NCI-H524 (cell line): ENCODE data around the gene DHRS7C.
"Not testable (repeated sequence)": the region's sequence is repeated elsewhere in the genome, so short reads cannot be mapped to it uniquely, and the experiment has no call there.

Experiments used
- DNase-seq, 2 experiments: peaks; one replicate each; lab custom pipeline; 2025; lab: John Stamatoyannopoulos, UW

Gene DHRS7C

DNA sequence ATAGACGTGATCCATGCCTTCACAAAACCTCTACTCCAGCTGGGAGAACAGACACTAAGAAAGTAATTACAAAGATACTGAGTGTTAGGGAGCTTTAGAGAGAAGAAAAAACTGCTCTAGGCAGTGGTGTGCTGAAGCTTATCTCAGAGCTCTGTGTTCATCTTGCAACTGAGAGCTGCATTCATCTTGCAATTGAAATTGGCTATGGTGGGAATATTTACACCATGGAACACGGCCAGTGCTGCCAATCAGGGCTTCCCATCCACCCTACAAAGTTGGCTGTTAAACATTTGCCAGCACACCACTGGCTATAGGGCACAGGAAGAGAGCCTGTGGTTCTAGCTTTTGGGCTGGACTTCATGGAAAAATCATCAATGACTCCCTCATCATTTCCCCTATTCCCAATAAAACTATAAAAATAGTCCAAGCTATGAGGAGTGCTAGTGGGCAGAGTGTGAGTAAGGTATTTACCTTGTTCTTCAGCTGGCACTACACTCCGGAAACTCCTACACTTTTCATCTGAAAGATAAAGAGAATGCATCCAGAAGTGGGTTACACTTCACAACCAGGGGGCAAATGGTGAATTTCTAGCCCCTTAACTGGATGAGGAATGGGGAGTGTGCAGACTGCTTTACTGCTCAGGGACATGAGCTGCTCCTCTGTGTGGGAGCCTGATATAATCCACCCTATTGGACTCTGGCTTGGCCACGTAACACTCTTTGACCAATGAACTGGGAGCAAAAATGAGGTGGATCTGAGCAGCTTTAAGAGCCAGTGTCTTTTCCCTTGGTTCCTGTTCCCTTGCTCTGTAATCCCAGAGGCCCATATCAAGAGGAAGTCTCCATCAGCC is 18.9 kb upstream of the DHRS7C start:
- no peak for DNase-seq

DNA sequence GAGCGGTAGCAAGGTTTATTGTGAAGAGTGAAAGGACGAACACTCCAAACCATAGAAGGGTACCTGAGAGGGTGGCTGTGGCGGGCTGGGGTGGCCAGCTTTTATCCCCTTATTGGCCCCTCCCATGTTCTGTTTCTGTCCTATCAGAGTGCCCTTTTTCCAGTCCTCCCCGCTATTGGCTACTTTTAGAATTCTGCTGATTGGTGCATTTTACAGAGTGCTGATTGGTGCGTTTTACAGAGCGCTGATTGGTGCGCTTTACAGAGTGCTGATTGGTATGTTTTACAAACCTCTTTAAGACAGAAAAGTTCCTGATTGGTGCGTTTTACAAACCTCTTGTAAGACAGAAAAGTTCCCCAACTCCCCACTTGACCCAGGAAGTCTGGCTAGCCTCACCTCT is 18.0 kb upstream of the DHRS7C start:
- DNase-seq: no peak

DNA sequence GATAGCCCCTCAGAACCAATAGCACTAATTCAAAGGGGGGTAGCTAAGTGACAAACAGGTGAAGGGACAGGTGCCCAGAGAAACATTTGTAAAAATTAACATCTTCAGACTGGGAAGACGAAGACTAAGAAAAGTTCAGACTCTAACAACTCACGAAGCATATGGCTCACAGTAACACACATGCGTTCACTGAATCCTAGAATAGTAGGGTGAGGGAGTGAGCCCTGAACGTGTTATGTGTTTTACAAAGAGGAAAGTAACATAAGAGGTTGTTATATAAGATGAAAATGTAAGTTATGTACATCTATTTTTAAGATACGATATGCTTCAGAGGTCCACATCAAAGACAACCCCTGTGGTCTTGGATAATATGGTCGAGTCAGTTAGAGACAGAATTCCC is 15.3 kb upstream of the DHRS7C start:
- no peak for DNase-seq

DNA sequence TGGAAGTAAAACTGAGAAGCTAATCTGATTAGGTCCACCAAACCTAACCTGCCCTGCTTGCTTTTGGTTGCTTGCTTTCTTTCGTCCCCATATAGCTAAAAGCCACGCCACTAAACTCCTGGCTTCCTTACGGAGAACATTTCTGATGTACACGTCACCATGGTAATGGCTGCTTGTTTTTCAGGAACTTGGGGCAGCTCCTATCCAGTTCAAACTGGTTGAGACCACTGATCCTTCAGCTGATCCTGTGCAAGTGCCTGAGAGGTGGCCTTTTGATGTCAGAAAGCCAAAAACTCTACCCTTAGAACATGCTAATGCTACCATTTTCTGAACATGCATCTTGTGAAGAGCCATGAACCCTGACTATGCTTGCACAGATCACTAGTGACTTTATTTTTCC is 14.4 kb upstream of the DHRS7C start:
- no peak for DNase-seq

DNA sequence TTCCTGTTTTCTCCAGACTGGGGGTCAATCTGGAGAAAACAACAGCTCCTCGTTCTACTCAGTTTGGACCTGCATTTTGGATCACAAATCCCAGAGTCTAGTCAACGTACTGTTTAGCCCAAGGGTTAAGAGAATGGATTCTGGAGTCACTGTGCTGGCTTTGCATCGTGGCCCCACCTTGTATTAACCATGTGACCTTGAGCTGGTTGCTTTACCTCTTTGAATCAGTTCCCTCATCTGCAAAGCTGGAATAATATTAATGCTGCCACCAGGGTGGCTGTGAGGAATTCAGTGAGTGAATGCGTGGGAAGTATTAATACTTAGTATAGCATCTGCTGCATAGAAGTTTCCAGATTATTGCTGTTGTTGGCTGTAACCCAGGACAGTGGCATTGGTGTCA is 11.3 kb upstream of the DHRS7C start:
- no peak for DNase-seq

DNA sequence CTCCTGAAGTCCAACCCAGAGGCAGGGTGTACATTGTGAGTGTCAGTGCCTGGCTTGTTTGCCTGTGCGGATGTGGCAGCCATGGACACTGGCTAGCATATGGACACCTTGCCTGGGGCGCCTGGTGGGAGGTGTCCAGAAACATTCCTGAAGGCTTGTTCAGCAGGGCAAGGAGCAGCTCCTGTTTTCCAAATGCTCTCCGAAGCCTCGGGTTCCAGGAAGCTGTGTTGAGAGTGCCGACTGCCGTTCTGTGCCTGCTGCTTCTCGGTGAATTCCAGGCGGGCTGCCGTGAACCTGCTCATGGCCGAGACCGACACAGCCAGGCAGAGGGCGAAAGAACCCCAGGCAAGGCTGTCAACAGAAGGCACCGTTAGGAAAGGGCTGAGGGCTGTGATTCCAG is 10.9 kb upstream of the DHRS7C start:
- DNase-seq: no peak

DNA sequence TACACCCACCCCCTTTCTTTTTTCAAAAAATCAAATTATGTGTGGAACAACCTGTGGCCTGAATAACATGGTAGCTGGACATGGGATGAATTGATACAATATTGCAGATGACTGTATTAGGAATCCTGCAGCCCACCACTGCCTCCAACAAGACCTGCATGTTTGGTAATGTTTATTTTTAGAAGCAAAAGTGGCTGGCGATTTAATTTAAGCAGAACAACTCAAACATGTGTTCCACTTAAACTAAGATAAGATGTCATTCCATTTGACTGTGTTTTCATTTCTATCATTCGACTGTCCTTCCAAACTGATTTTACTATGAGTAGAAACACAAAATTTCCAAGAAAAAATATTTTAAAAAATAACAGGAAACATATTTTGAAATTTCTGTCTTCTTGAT is 10.1 kb upstream of the DHRS7C start:
- DNase-seq: no peak

DNA sequence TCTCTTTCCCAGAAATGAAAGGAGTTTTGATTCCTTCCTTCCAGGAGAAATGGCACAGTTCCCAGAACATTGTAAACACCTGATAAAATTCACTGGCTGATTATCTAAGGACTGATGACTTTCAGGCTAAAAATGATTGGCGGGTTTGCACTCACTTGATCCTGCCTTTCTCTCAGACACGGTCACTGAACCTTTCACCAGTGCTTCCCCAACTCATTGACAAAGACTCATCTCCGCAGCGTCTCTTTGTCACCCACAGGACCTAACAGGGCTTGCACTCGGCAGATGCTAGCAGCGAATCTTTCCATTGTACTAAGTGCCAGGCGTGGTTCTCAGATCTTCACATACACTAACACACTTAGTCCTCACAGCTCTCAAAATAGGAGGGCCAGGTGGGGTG is 7.3 kb upstream of the DHRS7C start:
- no peak for DNase-seq

DNA sequence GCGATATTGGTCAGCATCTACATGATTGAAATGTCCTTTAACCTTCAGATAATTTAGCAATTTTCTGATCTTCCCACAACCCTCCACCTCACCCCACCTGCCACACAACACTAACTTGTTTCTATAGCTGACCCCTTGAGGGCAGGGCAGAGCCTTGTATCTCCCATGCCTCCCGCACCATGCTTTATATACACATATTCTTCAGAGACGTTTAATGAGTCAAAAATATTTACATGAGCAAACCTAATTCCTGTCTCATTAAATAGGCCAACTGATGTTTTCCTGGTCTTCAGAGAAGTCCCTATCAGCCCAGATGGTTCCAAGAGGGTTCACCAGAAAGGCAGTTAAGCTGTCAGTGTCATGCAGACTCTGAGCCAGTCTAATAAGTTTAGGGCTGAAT is 6.6 kb upstream of the DHRS7C start:
- DNase-seq: no peak

DNA sequence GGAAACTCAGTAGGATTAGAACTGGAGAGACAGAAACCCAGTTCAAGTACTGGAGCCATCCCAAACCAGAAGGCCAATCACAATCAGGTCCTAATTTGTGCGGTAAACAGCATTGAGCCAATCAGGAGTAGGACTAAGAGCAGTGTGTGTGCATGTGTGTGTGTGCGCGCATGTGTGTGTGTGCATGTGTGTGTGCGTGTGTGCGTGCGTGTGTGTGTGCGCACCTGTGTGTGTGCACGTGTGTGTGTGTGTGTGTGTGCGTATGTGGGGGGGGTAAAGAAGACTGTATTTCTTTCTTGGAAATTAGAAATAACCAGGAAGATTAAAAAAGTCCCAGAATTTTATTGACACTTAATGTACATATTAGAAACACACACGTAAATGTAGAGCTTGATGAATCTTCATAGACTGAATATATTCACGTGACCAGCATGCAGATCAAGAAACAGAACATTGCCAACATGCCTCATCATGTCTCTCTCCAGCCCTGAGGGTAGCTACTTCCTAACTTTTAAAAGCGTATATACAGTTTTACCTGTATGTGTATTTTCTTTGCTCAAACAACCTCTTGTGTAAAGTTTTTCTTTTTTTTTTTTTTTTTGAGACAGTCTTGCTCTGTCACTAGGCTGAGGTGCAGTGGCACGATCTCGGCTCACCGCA is 919 bp upstream of the DHRS7C start:
- DNase-seq: no peak

DNA sequence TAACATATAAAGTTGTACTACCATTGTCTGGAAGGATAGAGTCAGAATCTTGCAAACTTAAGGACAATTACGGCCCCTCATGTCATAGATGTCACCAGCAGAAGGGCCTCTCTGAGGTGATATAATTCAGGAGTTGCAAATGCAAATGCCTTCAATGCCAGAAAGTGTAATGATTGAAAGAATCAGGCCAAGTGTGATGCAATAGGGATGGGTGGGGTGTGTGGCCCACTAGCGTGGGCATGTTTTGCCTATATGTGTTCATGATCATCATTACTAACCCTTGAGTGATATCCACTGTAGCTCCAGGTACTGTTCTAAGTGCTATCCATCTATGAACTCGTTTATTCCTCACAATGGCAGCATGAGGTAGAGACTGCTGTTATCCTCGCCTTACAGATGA is 1.1 kb downstream of the DHRS7C start:
- no peak for DNase-seq

DNA sequence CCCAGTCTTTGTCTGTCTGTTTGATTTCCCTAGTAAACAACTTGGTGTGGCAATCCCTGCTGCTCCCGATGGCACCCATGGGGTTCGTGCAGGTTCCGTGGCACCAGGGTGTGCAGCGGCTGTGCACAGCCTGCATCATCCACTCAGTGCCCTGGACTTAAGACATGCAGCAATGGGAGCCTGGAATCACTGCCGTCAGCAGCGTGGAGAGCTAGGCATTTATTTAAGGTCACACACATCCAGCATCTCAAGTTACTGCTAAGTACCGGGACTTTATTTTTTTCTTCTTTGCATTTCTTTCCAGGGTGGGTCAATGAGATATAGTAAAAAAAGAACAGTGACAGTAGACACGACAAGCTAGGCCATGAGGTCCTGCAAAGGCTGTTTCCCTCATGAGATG is 2.8 kb downstream of the DHRS7C start:
- no peak for DNase-seq

DNA sequence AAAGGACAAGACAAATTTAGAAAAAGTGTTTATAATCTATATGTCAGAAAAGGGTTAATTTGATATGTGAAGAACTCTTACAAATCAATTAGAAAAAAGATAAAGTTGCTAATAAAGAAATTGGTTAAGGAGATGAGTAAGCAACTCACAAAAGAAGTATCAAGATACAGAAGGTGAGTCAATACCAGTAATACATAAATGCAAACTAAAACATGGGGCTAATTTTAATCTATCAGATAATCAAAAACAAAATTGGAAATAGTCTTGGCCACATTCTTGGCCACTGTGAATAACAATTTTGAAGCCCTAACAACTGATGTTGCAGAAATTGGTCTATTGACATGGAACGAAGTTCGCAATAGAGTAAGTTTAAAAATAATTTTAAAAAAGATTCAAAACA is 6.8 kb downstream of the DHRS7C start:
- DNase-seq: no peak

DNA sequence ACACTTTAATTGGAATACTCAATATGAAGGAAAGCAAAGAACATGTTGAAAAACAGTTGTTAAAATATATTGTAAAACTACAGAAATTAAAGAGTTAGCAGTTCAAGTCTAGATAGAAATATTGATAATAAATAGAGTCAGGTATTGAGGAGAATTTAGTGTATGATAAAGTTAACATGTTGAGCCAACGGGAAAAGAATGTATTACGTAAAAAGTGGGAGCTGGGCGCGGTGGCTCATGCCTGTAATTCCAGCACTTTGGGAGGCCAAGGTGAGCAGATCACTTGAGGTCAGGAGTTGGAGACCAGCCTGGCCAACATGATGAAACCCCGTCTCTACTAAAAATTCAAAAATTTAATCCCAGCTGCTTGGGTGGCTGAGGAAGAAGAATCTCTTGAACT is 7.9 kb downstream of the DHRS7C start:
- DNase-seq: not testable (repeated sequence)

DNA sequence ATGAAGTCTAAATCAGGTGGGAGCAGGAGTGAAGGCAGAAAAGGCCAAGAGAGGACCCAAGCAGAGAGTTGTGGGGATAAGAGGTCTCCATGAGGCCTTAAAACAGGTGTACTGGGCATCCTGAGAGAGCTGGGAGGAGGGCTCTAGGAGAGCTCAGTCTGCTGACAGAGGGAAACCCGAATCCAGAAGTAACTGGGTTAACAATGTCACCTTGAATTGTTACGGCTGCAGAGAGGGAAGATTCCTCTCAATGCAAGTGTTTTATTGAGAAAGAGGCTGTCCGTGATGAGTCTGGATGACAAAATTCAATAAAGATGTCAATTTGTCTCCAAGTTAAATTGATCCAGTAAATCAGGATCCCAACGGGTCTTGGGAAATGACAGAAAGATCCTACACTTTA is 8.3 kb downstream of the DHRS7C start:
- DNase-seq: no peak

DNA sequence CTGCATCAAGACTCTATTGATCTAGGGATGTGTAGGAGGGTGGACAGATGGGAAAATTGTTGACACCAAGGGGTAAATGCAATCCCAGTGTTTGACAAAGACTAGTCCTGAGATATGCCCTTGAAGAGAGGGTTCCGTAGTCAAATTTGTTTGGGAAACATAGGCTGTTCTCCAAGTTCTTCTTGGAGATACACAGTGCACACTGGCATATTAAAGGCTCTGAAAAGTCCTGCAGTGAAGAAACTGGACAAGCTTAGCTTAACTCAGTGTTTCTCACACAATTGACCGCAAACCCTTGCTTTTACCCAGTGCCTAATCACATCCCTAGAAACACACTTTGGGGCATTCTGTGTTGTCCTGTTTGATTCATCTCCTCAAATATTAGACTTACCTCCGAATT is 10.8 kb downstream of the DHRS7C start:
- no peak for DNase-seq

DNA sequence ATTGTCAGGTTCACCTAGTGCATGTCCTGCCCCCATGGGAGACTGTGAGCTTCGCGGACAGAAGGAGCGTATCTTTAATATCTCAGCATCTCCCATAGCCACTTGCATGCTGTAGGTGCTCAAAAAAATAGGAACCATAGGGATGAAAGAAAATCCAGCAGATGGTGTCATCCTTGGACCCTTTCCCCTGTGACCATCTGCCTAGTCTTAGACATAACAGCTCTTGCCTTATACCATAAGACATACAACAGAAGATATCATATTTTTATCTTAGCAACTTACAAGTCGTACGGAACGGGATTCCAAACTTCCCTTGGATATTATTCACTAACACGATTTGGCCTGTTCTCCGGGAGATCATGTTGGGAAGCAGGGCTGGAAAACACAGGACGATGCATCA is 14.5 kb downstream of the DHRS7C start:
- peak; percentile 73 to 96 for DNase-seq

DNA sequence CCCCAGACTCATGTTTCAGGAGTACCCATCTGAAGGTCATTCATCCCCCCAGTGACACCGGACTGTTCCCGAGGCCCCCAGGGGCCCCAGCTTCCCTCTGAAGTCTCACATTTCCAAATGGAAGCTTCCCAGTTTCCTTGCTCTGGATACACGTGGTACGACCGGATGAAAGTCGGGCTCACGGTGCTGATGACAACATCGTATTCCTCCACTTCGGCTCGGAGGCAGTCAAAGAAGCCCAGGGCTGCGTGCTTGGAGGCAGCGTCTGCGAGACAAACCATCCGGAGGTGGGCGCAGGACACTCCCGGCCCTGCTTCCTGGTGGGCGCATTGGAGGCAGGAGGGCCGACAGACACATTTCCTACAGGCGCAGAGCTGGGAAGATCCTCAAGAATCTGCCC is 18.7 kb downstream of the DHRS7C start:
- no peak for DNase-seq

DNA sequence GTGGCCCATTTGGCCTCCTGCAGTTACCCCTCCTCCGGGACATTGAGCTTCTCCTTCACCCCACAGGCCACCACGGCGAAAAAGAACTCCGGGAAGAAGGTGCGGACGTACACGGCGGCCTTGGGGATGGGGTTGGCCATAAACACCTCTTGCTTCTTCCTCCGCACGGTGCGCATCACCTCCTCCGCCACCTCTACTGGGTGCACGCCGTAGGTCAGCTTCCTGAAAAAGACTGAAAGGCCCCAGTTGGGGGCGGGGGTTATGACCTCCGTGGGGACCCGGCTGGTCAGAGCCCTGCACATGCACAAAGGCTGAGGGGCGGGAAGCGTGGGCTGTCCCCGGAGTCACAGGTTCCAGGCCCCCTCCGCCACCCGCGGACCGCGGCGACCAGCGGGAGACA is 19.9 kb downstream of the DHRS7C start:
- DNase-seq: no peak

DNA sequence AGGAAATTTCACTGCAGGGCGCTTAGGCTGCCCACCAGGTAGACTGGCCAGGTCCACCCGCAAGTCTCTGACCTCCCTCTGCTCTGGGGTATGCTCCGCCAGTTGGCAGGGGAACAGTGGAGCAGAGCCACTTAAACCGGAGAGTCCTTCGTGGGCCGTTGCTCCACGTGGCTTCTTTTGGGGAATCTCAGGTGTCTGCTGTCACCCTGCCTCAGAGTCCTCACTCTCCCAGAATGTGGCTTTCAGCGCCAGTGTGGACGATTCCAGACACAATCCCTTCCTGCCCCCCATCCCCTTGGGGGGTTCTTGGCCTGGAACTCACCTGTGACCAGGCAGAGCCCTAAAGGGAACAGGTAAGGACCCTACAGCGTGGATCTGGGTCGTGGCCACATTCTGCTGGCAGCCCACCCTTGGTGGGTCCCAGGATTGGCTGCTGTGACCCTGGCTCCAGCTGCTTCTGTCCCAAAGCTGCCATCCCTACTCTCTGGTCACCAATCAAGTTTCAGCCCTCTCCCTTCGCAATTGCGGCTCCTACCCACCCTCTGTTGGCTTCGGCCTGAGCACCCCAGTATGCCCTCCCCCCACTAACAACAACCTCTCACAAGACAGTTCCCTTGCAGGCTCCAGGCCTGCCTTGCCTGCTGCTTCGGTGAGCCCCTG is 22.2 kb downstream of the DHRS7C start:
- no peak for DNase-seq

DNA sequence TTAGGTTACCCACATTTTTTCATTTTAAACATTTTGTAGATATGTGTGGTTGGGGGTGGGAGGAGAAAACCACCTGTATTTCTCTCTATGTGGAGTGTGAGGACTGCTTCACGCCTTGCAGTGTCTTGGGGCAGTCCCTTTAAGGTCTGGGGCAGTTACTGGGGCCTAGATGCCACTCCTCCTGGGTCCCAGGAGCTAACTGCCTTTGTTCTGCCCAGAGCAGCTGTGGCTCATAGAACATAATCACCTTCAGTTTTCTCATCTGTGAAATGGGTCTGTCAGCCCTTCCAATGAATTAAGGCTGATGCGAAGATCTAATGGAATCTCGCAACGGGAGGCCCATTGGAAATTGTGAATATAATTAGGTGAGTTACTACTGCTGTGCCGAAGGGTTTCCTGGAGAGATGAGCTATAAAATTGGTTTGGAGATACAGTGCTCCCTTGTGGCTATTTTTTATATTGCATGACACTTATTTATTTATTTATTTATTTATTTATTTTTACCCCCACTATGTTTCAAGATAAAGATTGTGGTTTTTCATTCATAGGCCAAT is 22.9 kb downstream of the DHRS7C start:
- peak in 1 of 2 experiments; percentile 68 for DNase-seq

DNA sequence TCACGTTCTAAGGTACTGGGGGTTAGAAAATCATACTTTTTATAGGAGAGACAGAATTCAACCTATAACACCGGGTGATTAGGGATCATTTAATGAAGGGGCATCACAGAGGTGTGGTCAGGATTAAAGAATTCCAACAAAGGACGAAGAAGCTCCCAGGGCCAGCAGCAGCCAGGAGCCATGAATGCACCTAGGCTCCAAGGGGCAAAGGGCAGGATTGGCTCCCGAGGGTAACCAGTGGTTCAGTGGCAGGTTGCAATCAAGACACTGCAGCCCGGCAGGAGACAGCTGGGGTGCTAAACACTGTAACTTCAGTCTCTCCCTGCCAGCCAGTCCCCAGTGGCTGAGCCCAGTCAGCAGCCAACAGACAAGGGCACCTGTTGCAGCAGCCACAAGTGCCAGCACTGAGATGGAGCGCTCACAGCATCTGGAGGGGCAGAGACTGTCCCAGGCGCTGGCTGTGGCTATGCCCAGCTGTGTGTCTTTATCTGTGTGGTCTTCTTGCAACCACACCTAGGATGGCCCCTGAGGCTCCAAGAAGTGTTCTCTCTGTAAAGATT is 23.9 kb downstream of the DHRS7C start:
- peak; percentile 24 to 68 for DNase-seq

DNA sequence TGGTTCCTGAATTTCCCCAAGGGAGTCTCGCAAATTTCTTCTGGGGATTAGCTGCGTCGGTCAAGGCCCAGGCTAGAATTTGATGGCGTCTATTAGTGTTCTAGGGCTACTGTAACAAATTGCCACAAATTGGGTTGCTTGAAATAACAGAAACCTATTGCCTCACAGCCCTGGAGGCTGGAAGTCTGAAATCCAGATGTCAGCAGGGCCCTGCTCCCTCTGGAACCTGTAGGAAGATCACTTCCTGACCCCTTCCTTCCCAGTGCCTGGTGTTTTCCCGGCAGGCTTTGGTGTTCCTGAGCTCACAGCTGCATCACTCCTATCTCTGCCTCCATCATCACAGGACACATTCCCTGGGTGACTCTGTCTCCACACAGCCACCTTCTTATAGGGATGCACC is 24.4 kb downstream of the DHRS7C start:
- no peak for DNase-seq
